Endothelial cell of umbilical vein (primary cell): ENCODE measurements around the gene SYCE1. TPM values are rescaled to one million over a fixed set of nuclear protein-coding genes. Genes with fewer than 3 reads are reported as not detected.

Source experiments
- BruUV-seq: library from RNA; stranded (reverse); fragments of 400-500 nt; replicated peaks from 2 replicates; lab custom pipeline; 2021; lab: Mats Ljungman, UMichigan
- CTCF ChIA-PET: fragments of 300-600, 350-600 bp; sonication (Branson Sonifier 250); formaldehyde crosslinking; loops from one replicate; lab custom pipeline; 2021; ENCODE audit warnings: antibody characterized with exemption, inconsistent platforms; lab: Charles Lee
- POLR2A ChIA-PET: fragments of 300-600, 350-600 bp; sonication (Branson Sonifier 250); formaldehyde crosslinking; loops from one replicate; lab custom pipeline; 2021; ENCODE audit warnings: antibody characterized with exemption, inconsistent platforms; lab: Charles Lee
- DNase-seq: peaks from one replicate; pipeline ENCODE4 v3.0.0-alpha.2; 2011; ENCODE audit warnings: low read depth, low spot score
- FAIRE-seq: peaks from 2 replicates; lab custom pipeline; 2011; peaks lifted over from hg19 to GRCh38; lab: Jason Lieb, UNC
- H2AFZ ChIP-seq: 2 replicates; pipeline ENCODE4 v1.6.0; 2012; ENCODE audit warnings: low read depth, low read length, control low read depth, inconsistent platforms
- H3K27ac ChIP-seq: 2 replicates; pipeline ENCODE4 v1.5.1; 2011; ENCODE audit warnings: low read depth, mild to moderate bottlenecking, control low read depth, low read length, moderate library complexity; ENCODE audit not compliant: insufficient read depth
- H3K27me3 ChIP-seq, 2 experiments: 2 replicates each; pipeline versions ENCODE4 v1.6.0 to v1.6.1; 2011; ENCODE audit warnings: low read length in 2 of 2, mixed read lengths in 1 of 2; ENCODE audit not compliant: control insufficient read depth in 2 of 2, insufficient read depth in 2 of 2
- H3K36me3 ChIP-seq, 2 experiments: 2 replicates in 1 of 2; 3 replicates in 1 of 2; pipeline ENCODE4 v1.5.1; 2011; ENCODE audit warnings: low read length in 2 of 2, mild to moderate bottlenecking in 1 of 2, moderate library complexity in 1 of 2; ENCODE audit not compliant: control insufficient read depth in 2 of 2, insufficient read depth in 2 of 2; ENCODE audit errors: extremely low read depth in 1 of 2
- H3K4me1 ChIP-seq: 3 replicates; pipeline ENCODE4 v1.5.1; 2011; ENCODE audit warnings: mild to moderate bottlenecking, low read length; ENCODE audit not compliant: control insufficient read depth, insufficient read depth; ENCODE audit errors: extremely low read depth
- H3K4me2 ChIP-seq: 2 replicates; pipeline ENCODE4 v1.6.1; 2011; ENCODE audit warnings: low read length, control low read depth, mixed read lengths; ENCODE audit not compliant: insufficient read depth
- H3K4me3 ChIP-seq, 3 experiments: fragments of 200-600 bp in 1 of 3; sonication (generic), shearing (Covaris generic) in 1 of 3; replicated peaks in 1 of 3; 2 replicates each; pipeline ENCODE4 v1.5.1; 2011 to 2016; ENCODE audit warnings: control low read depth in 3 of 3, low read length in 3 of 3, mild to moderate bottlenecking in 2 of 3, inconsistent platforms in 1 of 3, low read depth in 1 of 3, moderate library complexity in 1 of 3; ENCODE audit not compliant: insufficient read depth in 1 of 3
- H3K79me2 ChIP-seq: 2 replicates; pipeline ENCODE4 v1.6.0; 2012; ENCODE audit warnings: low read length, inconsistent platforms; ENCODE audit not compliant: control insufficient read depth, insufficient read depth
- H3K9ac ChIP-seq: replicated peaks from 2 replicates; pipeline ENCODE3; 2011; ENCODE audit warnings: low read length, control low read depth; ENCODE audit not compliant: insufficient read depth; ENCODE audit errors: extremely low read depth
- H3K9me1 ChIP-seq: replicated peaks from 3 replicates; pipeline ENCODE4 v1.6.0; 2011; ENCODE audit warnings: mild to moderate bottlenecking, low read length; ENCODE audit not compliant: control insufficient read depth, insufficient read depth; ENCODE audit errors: extremely low read depth
- H3K9me3 ChIP-seq: replicated peaks from 2 replicates; pipeline ENCODE4 v1.5.1; 2012; ENCODE audit warnings: low read length, inconsistent platforms; ENCODE audit not compliant: control insufficient read depth, insufficient read depth
- H4K20me1 ChIP-seq: replicated peaks from 2 replicates; pipeline ENCODE3; 2011; ENCODE audit warnings: mild to moderate bottlenecking, low read length; ENCODE audit not compliant: control insufficient read depth, insufficient read depth; ENCODE audit errors: extremely low read depth
- GATA2 ChIP-seq: IDR thresholded peaks from 2 replicates; pipeline ENCODE4 v1.7.0; 2011; ENCODE audit warnings: low read depth, mild to moderate bottlenecking, moderate library complexity, mixed read lengths, low read length; ENCODE audit not compliant: insufficient read length, insufficient read depth
- JUN ChIP-seq: IDR thresholded peaks from 2 replicates; pipeline ENCODE4 v1.6.1; 2011; ENCODE audit warnings: borderline replicate concordance, low read depth; ENCODE audit not compliant: insufficient read length, insufficient read depth
- POLR2AphosphoS5 ChIP-seq: IDR thresholded peaks from 2 replicates; pipeline ENCODE4 v1.6.1; 2012; ENCODE audit warnings: low read depth, mild to moderate bottlenecking, control low read depth, low read length, moderate library complexity; ENCODE audit not compliant: insufficient read depth
- dilution Hi-C: fragments of 300-500 bp; cut with MboI; formaldehyde crosslinking; loops from one replicate; pipeline ENCODE4 v1.15.0; 2019; ENCODE audit warnings: low sequenced_read_pairs; ENCODE audit not compliant: extremely low pct_ligation_motif_present
- intact Hi-C: fragments of 100-400 bp; cut with micrococcal nuclease; formaldehyde crosslinking; loops from one replicate; pipeline ENCODE4 v1.10.0; 2022
- polyA plus RNA-seq, 4 experiments: library from polyadenylated mRNA; depleted of rRNA in 3 of 4; stranded (reverse) in 3 of 4; unstranded in 1 of 4; fragments of >200 nt; gene quantifications; 2 replicates each; pipeline versions ENCODE4 v1.2.1 to v1.2.3, GENCODE V29; 2011 to 2012; ENCODE audit warnings: missing spikeins in 1 of 4
- total RNA-seq: library from RNA; stranded (reverse); gene quantifications from 2 replicates; pipeline ENCODE4 v1.2.3, GENCODE V29; 2021

Gene SYCE1
- total and polyA plus RNA-seq, 2 donors (not counting 3 experiments of a cell fraction or from before 2014, with no cell fraction given) = not detected

DNA sequence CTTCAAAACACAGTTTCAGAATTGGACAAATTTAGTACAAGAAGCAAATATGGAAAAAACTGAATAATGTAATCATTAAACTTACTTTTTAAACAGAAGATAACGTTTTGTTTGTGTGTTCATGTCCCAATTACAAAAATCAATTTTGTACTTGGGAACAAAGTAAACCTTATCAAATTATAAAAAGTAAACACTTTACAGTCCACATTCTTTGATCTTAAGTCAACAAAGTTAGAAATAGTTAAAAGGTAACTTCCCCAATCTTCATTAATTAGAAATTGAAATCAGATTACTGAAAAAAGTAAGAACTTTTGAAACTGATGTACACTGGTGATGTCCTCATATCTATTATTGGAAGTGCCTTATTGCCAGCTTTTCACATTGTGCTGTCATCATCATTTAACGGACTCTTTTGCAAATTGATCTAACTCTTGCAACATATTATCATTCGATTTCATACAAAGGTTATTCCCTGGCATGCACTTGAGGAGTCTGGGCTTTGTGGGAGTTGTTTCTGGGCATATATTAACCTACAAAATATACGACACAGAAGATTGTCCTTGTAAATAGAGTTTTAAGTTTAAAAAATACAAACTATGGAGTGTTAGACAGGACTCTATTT lies 53.4 kb downstream of the SYCE1 start:
- no TSS peak for BruUV-seq
- Histone ChIP-seq H3K79me2 (no peaks in the 10 kb centered on the region), H3K4me2 (no peak overlapping the region), H3K4me1 (no peaks in the 10 kb centered on the region), H3K36me3 (no peaks in the 10 kb centered on the region), H3K9ac (no peak overlapping the region), H3K27me3 (peaks cover 0 to 6% of the 10 kb centered on the region in 2 experiments), H3K4me3 (no peak overlapping the region), H3K9me3 (peaks cover 4% of the 10 kb centered on the region), H4K20me1 (no peaks in the 10 kb centered on the region), H3K9me1 (no peaks in the 10 kb centered on the region), H3K27ac (no peak overlapping the region), H2AFZ (no peak overlapping the region)
- DNase-seq (no peak), FAIRE-seq (no peak)
- intact Hi-C loops = no loop called here
- TF ChIP-seq JUN (no peak), POLR2AphosphoS5 (no peak)
- POLR2A ChIA-PET = no interaction called here
- CTCF ChIA-PET = no interaction called here
- dilution Hi-C loops = no loop called here

- POLR2A ChIA-PET = no interaction called here
- Histone ChIP-seq H3K4me3 (no peak overlapping the region), H3K27ac (no peak overlapping the region), H3K9me1 (no peaks in the 10 kb centered on the region), H3K36me3 (no peaks in the 10 kb centered on the region), H3K4me1 (no peaks in the 10 kb centered on the region), H4K20me1 (no peaks in the 10 kb centered on the region), H2AFZ (no peak overlapping the region), H3K79me2 (no peaks in the 10 kb centered on the region), H3K27me3 (peaks cover 0 to 2% of the 10 kb centered on the region in 2 experiments), H3K9me3 (peaks cover 5% of the 10 kb centered on the region), H3K4me2 (no peak overlapping the region), H3K9ac (no peak overlapping the region)
- DNase-seq (no peak), FAIRE-seq (no peak)
- no TSS peak for BruUV-seq
- CTCF ChIA-PET = no interaction called here
- intact Hi-C loops (no loop called here), dilution Hi-C loops (no loop called here)
- TF ChIP-seq POLR2AphosphoS5 = no peak
- no peak for TF ChIP-seq JUN
- no peak for TF ChIP-seq GATA2
Observed at GRCh38 chr10:133511408-133511807, 54.0 kb downstream of the SYCE1 start.
